HUDEP-2 (cell line): ENCODE data around the gene PSEN1.
"Not testable (repeated sequence)": the region's sequence is repeated elsewhere in the genome, so short reads cannot be mapped to it uniquely, and the experiment has no call there.

Experiments used
- DNase-seq, 76 experiments: peaks; one replicate each; lab custom pipeline; 2025; ENCODE audit not compliant: unreplicated experiment in 76 of 76; lab: John Stamatoyannopoulos, UW

Gene PSEN1

GRCh38 chr14:73162251-73162650 is 25.9 kb downstream of the PSEN1 start:
- no peak for DNase-seq

GRCh38 chr14:73166399-73166798 is 30.1 kb downstream of the PSEN1 start:
- DNase-seq = no peak

- no peak for DNase-seq
Measured at GRCh38 chr14:73167727-73168126, 31.4 kb downstream of the PSEN1 start.

GRCh38 chr14:73168274-73168673 is 32.0 kb downstream of the PSEN1 start:
- DNase-seq = no peak

GRCh38 chr14:73168691-73169090 is 32.4 kb downstream of the PSEN1 start:
- DNase-seq = no peak

- not testable (repeated sequence) for DNase-seq
Measured at GRCh38 chr14:73169855-73170254, 33.5 kb downstream of the PSEN1 start.

- DNase-seq = no peak
Measured at GRCh38 chr14:73170686-73171085, 34.4 kb downstream of the PSEN1 start.

- DNase-seq = no peak
Measured at GRCh38 chr14:73172500-73172899, 36.2 kb downstream of the PSEN1 start.

GRCh38 chr14:73173092-73173735 is 36.9 kb downstream of the PSEN1 start:
- DNase-seq = peak in 8 of 76 experiments; percentile 2 to 34 (median 10)

- DNase-seq = no peak
Measured at GRCh38 chr14:73176685-73177084, 40.4 kb downstream of the PSEN1 start.

GRCh38 chr14:73180385-73180805 is 44.1 kb downstream of the PSEN1 start:
- no peak for DNase-seq

GRCh38 chr14:73180969-73181368 is 44.7 kb downstream of the PSEN1 start:
- not testable (repeated sequence) for DNase-seq

GRCh38 chr14:73188501-73188911 is 52.2 kb downstream of the PSEN1 start:
- no peak for DNase-seq

- no peak for DNase-seq
Measured at GRCh38 chr14:73189651-73190050, 53.3 kb downstream of the PSEN1 start.

- no peak for DNase-seq
Measured at GRCh38 chr14:73191441-73191840, 55.1 kb downstream of the PSEN1 start.

- DNase-seq = not testable (repeated sequence)
Measured at GRCh38 chr14:73194306-73194705, 58.0 kb downstream of the PSEN1 start.

- DNase-seq = no peak
Measured at GRCh38 chr14:73198253-73198652, 61.9 kb downstream of the PSEN1 start.

- no peak for DNase-seq
Measured at GRCh38 chr14:73203527-73203926, 67.2 kb downstream of the PSEN1 start.

GRCh38 chr14:73207615-73208014 is 71.3 kb downstream of the PSEN1 start:
- no peak for DNase-seq

GRCh38 chr14:73208390-73208789 is 72.1 kb downstream of the PSEN1 start:
- no peak for DNase-seq

- DNase-seq = no peak
Measured at GRCh38 chr14:73208846-73209245, 72.5 kb downstream of the PSEN1 start.

GRCh38 chr14:73209953-73210352 is 73.6 kb downstream of the PSEN1 start:
- DNase-seq = no peak
